Measurements from ENCODE around the gene ATP6V0D1. TPM values are rescaled to one million over a fixed set of nuclear protein-coding genes. Genes with fewer than 3 reads are reported as not detected.
A peak's percentile ranks its signal among the peaks of the same experiment; 100 is the strongest.

The ATP6V0D1 gene
- total and polyA plus RNA-seq, 2 donors (not counting 1 experiment from before 2014, with no cell fraction given) = 62.1 to 91.0 TPM

- H3K9ac ChIP-seq (ENCODE audit: low read length) = peak overlapping the region; percentile 19
- 74% methylated on average over 8 of the region's 12 CpGs for WGBS (ENCODE audit: insufficient coverage)
- H3K27me3 ChIP-seq (replicated peaks in 1 of 4; ENCODE audit: control extremely low read depth in 1 of 4, control insufficient read depth in 3 of 4, insufficient read depth in 4 of 4, low read length in 3 of 4) = no peaks in the 10 kb centered on the region
- H3K36me3 ChIP-seq (replicated peaks in 1 of 2; ENCODE audit: control extremely low read depth in 1 of 2, control insufficient read depth in 1 of 2, extremely low read depth in 1 of 2, insufficient read depth in 2 of 2, low read length in 1 of 2) = no peaks in the 10 kb centered on the region
- no peaks in the 10 kb centered on the region for H3K9me3 Mint-ChIP-seq (ENCODE audit: insufficient read depth)
- H4K20me1 ChIP-seq (ENCODE audit: control insufficient read depth, insufficient read depth, low read length, poor library complexity, severe bottlenecking) = no peaks in the 10 kb centered on the region
- intact Hi-C loops (cut with micrococcal nuclease) = loop anchor here (2.0 to 5.0 kb wide), 2 partner anchors 14 to 476 kb away; no protein-coding TSS in a partner anchor
- peak overlapping the region; percentile 47 for H3K4me3 Mint-ChIP-seq
- TF ChIP-seq EZH2 (IDR thresholded peaks at IDR 0.05; ENCODE audit: borderline replicate concordance, insufficient read depth, low read depth, low read length, poor library complexity, severe bottlenecking) (no peak), CTCF (IDR thresholded peaks at IDR 0.05) (no peak)
- ChIA-PET POLR2A (interaction anchor here (0.6 to 3.7 kb wide), 13 partner anchors 9 to 420 kb away, joined by 3 to 17 read pairs (median 6); partner anchors contain the start of genes ATP6V0D1, CARMIL2, PSMB10 and RIPOR1), CTCF (interaction anchor here (0.8 to 18.8 kb wide), 17 partner anchors 9 to 156 kb away, joined by 3 to 817 read pairs (median 7); partner anchors contain the start of genes AGRP, ATP6V0D1, CARMIL2 and CTCF)
- H3K4me1 Mint-ChIP-seq = peaks cover 77% of the 10 kb centered on the region
- H3K27ac ChIP-seq (ENCODE audit: low read length in 2 of 2) = peak overlapping the region; percentile 94 to 96
- H3K4me2 ChIP-seq (replicated peaks; ENCODE audit: low read depth, low read length, poor library complexity, severe bottlenecking) = peak overlapping the region; percentile 88
- H3K27ac Mint-ChIP-seq = peak overlapping the region; percentile 98
- ATAC-seq (ENCODE audit: low read depth) = no peak
- peaks cover 20% of the 10 kb centered on the region for H3K79me2 ChIP-seq (ENCODE audit: control insufficient read depth, insufficient read depth, low read length)
- H2AFZ ChIP-seq (ENCODE audit: insufficient read depth, low read depth, low read length, poor library complexity, severe bottlenecking) = no peak overlapping the region
- peaks cover 74 to 95% of the 10 kb centered on the region in 2 donors for H3K4me1 ChIP-seq (ENCODE audit: control insufficient read depth in 2 of 2, insufficient read depth in 2 of 2, low read length in 2 of 2)
- no peaks in the 10 kb centered on the region for H3K9me3 ChIP-seq (ENCODE audit: control extremely low read depth in 1 of 3, control insufficient read depth in 2 of 3, insufficient read depth in 1 of 3, low read length in 2 of 3)
- DNase-seq = no peak
- H3K27me3 Mint-ChIP-seq = no peaks in the 10 kb centered on the region
- H3K4me3 ChIP-seq (ENCODE audit: control extremely low read depth in 1 of 5, extremely low read depth in 1 of 5, insufficient read depth in 1 of 5, low read depth in 2 of 5, low read length in 4 of 5) = no peak overlapping the region
Measured at GRCh38 chr16:67516296-67517154, 35.6 kb upstream of the ATP6V0D1 start.
